Spleen (tissue), 11 donors: ENCODE data around the gene EGFR. TPM values are rescaled to one million over a fixed set of nuclear protein-coding genes. Genes with fewer than 3 reads are reported as not detected.

Source experiments
- DNase-seq: peaks from one replicate; pipeline ENCODE4 v3.0.0-alpha.2; 2020
- H3K27ac ChIP-seq, 8 donors: fragments of 200-600 bp; sonication (generic) in 7 of 8; 1 replicate in 4 of 8; 2 replicates in 4 of 8; pipeline versions ENCODE4 v1.5.0 to v1.8.0; 2016 to 2021; ENCODE audit warnings: inconsistent platforms in 4 of 8, mild to moderate bottlenecking in 4 of 8, moderate library complexity in 1 of 8
- H3K27me3 ChIP-seq, 7 donors: fragments of 200-600 bp; sonication (generic) in 6 of 7; replicated peaks in 1 of 7; 1 replicate in 4 of 7; 2 replicates in 3 of 7; pipeline versions ENCODE4 v1.5.0 to v1.8.0; 2016 to 2021; ENCODE audit warnings: inconsistent platforms in 3 of 7, mild to moderate bottlenecking in 1 of 7
- H3K36me3 ChIP-seq, 6 donors: fragments of 200-600 bp; sonication (generic) in 5 of 6; 1 replicate in 4 of 6; 2 replicates in 2 of 6; pipeline versions ENCODE4 v1.5.0 to v1.8.0; 2016 to 2021; ENCODE audit warnings: inconsistent platforms in 2 of 6
- H3K4me1 ChIP-seq, 6 donors: fragments of 200-600 bp; sonication (generic) in 5 of 6; 1 replicate in 3 of 6; 2 replicates in 3 of 6; pipeline versions ENCODE4 v1.5.0 to v1.8.0; 2016 to 2021; ENCODE audit warnings: inconsistent platforms in 3 of 6
- H3K4me3 ChIP-seq, 8 donors: fragments of 200-600 bp; sonication (generic) in 7 of 8; 1 replicate in 4 of 8; 2 replicates in 4 of 8; pipeline versions ENCODE4 v1.5.0 to v1.8.0; 2016 to 2021; ENCODE audit warnings: inconsistent platforms in 4 of 8, mild to moderate bottlenecking in 4 of 8, moderate library complexity in 2 of 8
- H3K9me3 ChIP-seq, 8 donors: fragments of 200-600 bp; sonication (generic) in 7 of 8; 1 replicate in 4 of 8; 2 replicates in 4 of 8; pipeline versions ENCODE4 v1.5.0 to v1.8.0; 2016 to 2021; ENCODE audit warnings: inconsistent platforms in 4 of 8
- CTCF ChIP-seq, 11 experiments: fragments of 200-600 bp in 7 of 11; fragments of 450-650 bp in 4 of 11; sonication (generic) in 4 of 11; IDR thresholded peaks in 8 of 11; conservative IDR thresholded peaks in 3 of 11; 1 replicate in 7 of 11; 2 replicates in 4 of 11; pipeline versions ENCODE4 v1.4.0 to v1.8.0; 2016 to 2021; ENCODE audit warnings: antibody characterized with exemption in 11 of 11, inconsistent platforms in 4 of 11, mild to moderate bottlenecking in 1 of 11
- POLR2A ChIP-seq, 3 donors: fragments of 450-650 bp; IDR thresholded peaks; one replicate each; pipeline ENCODE4 v1.5.1; 2017; ENCODE audit warnings: antibody characterized with exemption in 3 of 3, mild to moderate bottlenecking in 1 of 3
- POLR2AphosphoS5 ChIP-seq, 3 donors: sonication (generic); formaldehyde crosslinking; IDR thresholded peaks; one replicate each; pipeline ENCODE4 v1.5.1; 2017; ENCODE audit warnings: antibody characterized with exemption in 3 of 3
- WGBS, 5 donors: extraction: QIAGEN DNeasy Blood & Tissue Kit in 3 of 5; methylation state at CpG; one replicate each; pipeline versions ENCODE4 v1.1.5 to v1.1.7; 2013 to 2018; 5-methylcytosine and 5-hydroxymethylcytosine counted together
- intact Hi-C: fragments of 100-400 bp; cut with DNase I; formaldehyde crosslinking; loops from one replicate; pipeline ENCODE4 v1.15.0; 2023; ENCODE audit warnings: low total_unique reads
- polyA plus RNA-seq, 3 donors: library from polyadenylated mRNA; stranded (reverse); fragments of 200-250 nt; gene quantifications; one replicate each; pipeline ENCODE4 v1.2.1, GENCODE V29; 2013
- total RNA-seq, 7 donors: library from RNA; depleted of rRNA in 3 of 7; stranded (reverse); fragments of >200 nt in 3 of 7; fragmentation: NEBNext Ultra II Directional in 4 of 7; extraction: Animal tissue kit (Norgen Biotek cat#: 25700) in 4 of 7; gene quantifications; one replicate each; pipeline versions ENCODE4 v1.1.0 to v1.2.1, GENCODE V29; 2016 to 2021
- donor health status: healthy with polysubstance abuse.
- donor health status: DM: no; HTN: no; CAD: no; lungs with moderate emphysema.
- donor health status: DM: no; HTN: no; CAD: no.
- donor health status: Bipolar disorder and iron deficiency.
- donor health status: healthy.
- donor health status: DM: no; HTN: no; CAD: no.
- donor health status: DM: yes; HTN: yes; CAD: no.

EGFR gene
- total and polyA plus RNA-seq, 10 donors, result 1.1 to 35.2 (median 24.5) TPM

DNA sequence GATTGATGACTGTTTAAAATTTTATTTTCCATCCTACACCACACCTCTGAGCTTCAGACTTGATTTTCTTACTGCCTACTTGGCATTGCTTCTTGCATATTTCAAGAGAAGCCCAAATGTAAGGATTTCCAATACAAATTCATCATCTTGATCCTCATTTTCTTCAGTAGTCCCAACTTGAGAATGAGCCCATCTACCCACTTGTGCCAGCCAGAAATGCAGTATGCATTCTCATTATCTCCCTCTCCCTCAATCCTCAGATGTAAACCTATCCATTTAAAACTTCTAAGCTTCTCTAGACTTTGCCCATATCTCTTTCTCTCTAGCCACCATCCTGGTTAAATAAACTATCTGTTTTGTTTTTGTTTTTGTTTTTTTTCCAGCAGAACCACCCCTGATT is 22.4 kb upstream of the EGFR start:
- no peaks in the 10 kb centered on the region for H3K36me3 ChIP-seq
- H3K27ac ChIP-seq, result no peak overlapping the region

GRCh38 chr7:55004579-55004978 is 14.2 kb upstream of the EGFR start:
- Histone ChIP-seq H3K27ac (no peak overlapping the region), H3K9me3 (no peaks in the 10 kb centered on the region), H3K27me3 (peaks cover 0 to 23% (median 0%) of the 10 kb centered on the region in 7 donors), H3K36me3 (no peaks in the 10 kb centered on the region), H3K4me1 (no peaks in the 10 kb centered on the region), H3K4me3 (no peak overlapping the region)
- 70 to 90% (median 79%) methylated on average over 11 to 29 of the region's 29 CpGs for WGBS, 5 donors
- DNase-seq, result no peak
- TF ChIP-seq POLR2A (IDR thresholded peaks at IDR 0.05) (no peak), CTCF (IDR thresholded peaks at IDR 0.05 in 8 of 11, conservative IDR thresholded peaks at IDR 0.05 in 3 of 11) (no peak), POLR2AphosphoS5 (IDR thresholded peaks at IDR 0.05) (no peak)
- intact Hi-C loops, result no loop called here

More for the DNA sequence above, 22.4 kb upstream of the EGFR start:
- intact Hi-C loops, result no loop called here
- H3K4me3 ChIP-seq, result no peak overlapping the region
- TF ChIP-seq POLR2A (IDR thresholded peaks at IDR 0.05) (no peak), POLR2AphosphoS5 (IDR thresholded peaks at IDR 0.05) (no peak), CTCF (IDR thresholded peaks at IDR 0.05 in 8 of 11, conservative IDR thresholded peaks at IDR 0.05 in 3 of 11) (no peak)
- H3K4me1 ChIP-seq, result no peaks in the 10 kb centered on the region
- DNase-seq, result no peak
- no peaks in the 10 kb centered on the region for H3K27me3 ChIP-seq
- no peaks in the 10 kb centered on the region for H3K9me3 ChIP-seq

- no peaks in the 10 kb centered on the region for H3K9me3 ChIP-seq
- H3K36me3 ChIP-seq, result no peaks in the 10 kb centered on the region
- 66 to 86% (median 75%) methylated on average over 32 to 37 of the region's 37 CpGs for WGBS, 5 donors
- TF ChIP-seq POLR2A (IDR thresholded peaks at IDR 0.05) (no peak), POLR2AphosphoS5 (IDR thresholded peaks at IDR 0.05) (no peak), CTCF (IDR thresholded peaks at IDR 0.05 in 8 of 11, conservative IDR thresholded peaks at IDR 0.05 in 3 of 11) (no peak)
- DNase-seq, result no peak
- H3K4me1 ChIP-seq, result no peaks in the 10 kb centered on the region
- no peak overlapping the region for H3K4me3 ChIP-seq
- intact Hi-C loops, result no loop called here
- no peak overlapping the region for H3K27ac ChIP-seq
- peaks cover 0 to 23% (median 0%) of the 10 kb centered on the region in 7 donors for H3K27me3 ChIP-seq
Observed at GRCh38 chr7:55005241-55005851, 13.5 kb upstream of the EGFR start.

DNA sequence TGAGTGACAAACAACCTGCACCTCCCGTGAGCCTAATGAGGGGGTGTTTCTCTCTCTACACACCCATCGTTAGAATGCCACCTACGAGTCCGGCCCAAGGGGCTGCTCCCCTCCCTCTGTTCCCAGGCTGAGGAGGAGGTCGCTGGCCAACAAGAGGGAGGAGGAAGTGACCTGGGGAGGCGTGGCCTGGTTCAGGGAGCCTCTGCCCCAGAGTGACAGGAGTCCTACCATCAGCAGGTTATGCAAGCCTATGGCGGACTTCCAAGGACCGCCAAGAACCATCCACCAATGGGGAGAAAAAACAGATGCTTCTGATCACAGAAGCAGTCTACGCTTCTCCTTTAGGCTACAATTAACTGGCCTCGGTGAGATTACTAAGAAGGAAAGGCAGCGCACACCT is 12.3 kb upstream of the EGFR start:
- Histone ChIP-seq H3K27me3 (peaks cover 0 to 23% (median 0%) of the 10 kb centered on the region in 7 donors), H3K36me3 (no peaks in the 10 kb centered on the region), H3K4me3 (no peak overlapping the region), H3K4me1 (no peaks in the 10 kb centered on the region), H3K27ac (no peak overlapping the region), H3K9me3 (no peaks in the 10 kb centered on the region)
- WGBS, 5 donors, result 73 to 82% (median 79%) methylated on average over 11 of the region's 11 CpGs
- no peak for DNase-seq
- TF ChIP-seq POLR2A (IDR thresholded peaks at IDR 0.05) (no peak), CTCF (IDR thresholded peaks at IDR 0.05 in 8 of 11, conservative IDR thresholded peaks at IDR 0.05 in 3 of 11) (no peak), POLR2AphosphoS5 (IDR thresholded peaks at IDR 0.05) (no peak)
- intact Hi-C loops, result no loop called here
